Testis (tissue), 3 donors: ENCODE data around the gene PJA1. TPM values are rescaled to one million over a fixed set of nuclear protein-coding genes. Genes with fewer than 3 reads are reported as not detected.

Source experiments
- DNase-seq: peaks from one replicate; pipeline ENCODE4 v3.0.0-alpha.2; 2019
- H3K27ac ChIP-seq, 2 donors: fragments of 200-600 bp; sonication (generic); one replicate each; pipeline ENCODE4 v1.5.1; 2019
- H3K27me3 ChIP-seq: fragments of 200-600 bp; sonication (generic); one replicate; pipeline ENCODE4 v1.5.1; 2019
- H3K36me3 ChIP-seq: fragments of 200-600 bp; sonication (generic); one replicate; pipeline ENCODE4 v1.5.1; 2017; ENCODE audit warnings: low read depth; ENCODE audit errors: missing control alignments
- H3K4me1 ChIP-seq: fragments of 200-600 bp; sonication (generic); one replicate; pipeline ENCODE4 v1.5.1; 2019
- H3K4me3 ChIP-seq, 2 donors: fragments of 200-600 bp; sonication (generic); one replicate each; pipeline ENCODE4 v1.5.1; 2017 to 2019
- H3K9me3 ChIP-seq: fragments of 200-600 bp; sonication (generic); one replicate; pipeline ENCODE4 v1.5.1; 2017
- POLR2A ChIP-seq: fragments of 450-650 bp; IDR thresholded peaks from one replicate; pipeline ENCODE4 v1.6.1; 2017; ENCODE audit warnings: antibody characterized with exemption, mild to moderate bottlenecking, moderate library complexity
- WGBS, 2 donors: methylation state at CpG; one replicate each; pipeline ENCODE4 v1.1.5; 2018; 5-methylcytosine and 5-hydroxymethylcytosine counted together
- intact Hi-C: fragments of 100-400 bp; cut with DNase I; formaldehyde crosslinking; loops from one replicate; pipeline ENCODE4 v1.15.1; 2023; ENCODE audit warnings: low total_unique reads
- polyA plus RNA-seq: library from polyadenylated mRNA; stranded (reverse); fragments of 350-450 nt; fragmentation: Illumina TruSeq; extraction: RNeasy Lipid Tissue Mini Kit (QIAGEN cat#74804); gene quantifications from one replicate; pipeline ENCODE4 v1.2.3, GENCODE V29; 2014; ENCODE audit warnings: low read depth, low replicate concordance; ENCODE audit not compliant: insufficient read depth
- total RNA-seq, 2 donors: library from RNA; depleted of rRNA; stranded (reverse); fragments of >200 nt; gene quantifications; one replicate each; pipeline ENCODE4 v1.2.3, GENCODE V29; 2016
- TF ChIP-seq, protein P1 (sequence below), 3 experiments: fragments of 450-650 bp in 2 of 3; fragments of 200-600 bp in 1 of 3; sonication (generic) in 1 of 3; IDR thresholded peaks; one replicate each; pipeline ENCODE4 v1.5.1; 2016 to 2019; ENCODE audit warnings: antibody characterized with exemption in 3 of 3, mild to moderate bottlenecking in 2 of 3, moderate library complexity in 1 of 3

Gene PJA1
- total and polyA plus RNA-seq, 3 donors from 2014 or later = 56.6 to 101 (median 61.8) TPM

GRCh38 chrX:69195192-69195591 is 29.9 kb upstream of the PJA1 start:
- no peaks in the 10 kb centered on the region for H3K27me3 ChIP-seq
- H3K36me3 ChIP-seq = no peaks in the 10 kb centered on the region
- DNase-seq = no peak
- TF ChIP-seq, protein P1, sequence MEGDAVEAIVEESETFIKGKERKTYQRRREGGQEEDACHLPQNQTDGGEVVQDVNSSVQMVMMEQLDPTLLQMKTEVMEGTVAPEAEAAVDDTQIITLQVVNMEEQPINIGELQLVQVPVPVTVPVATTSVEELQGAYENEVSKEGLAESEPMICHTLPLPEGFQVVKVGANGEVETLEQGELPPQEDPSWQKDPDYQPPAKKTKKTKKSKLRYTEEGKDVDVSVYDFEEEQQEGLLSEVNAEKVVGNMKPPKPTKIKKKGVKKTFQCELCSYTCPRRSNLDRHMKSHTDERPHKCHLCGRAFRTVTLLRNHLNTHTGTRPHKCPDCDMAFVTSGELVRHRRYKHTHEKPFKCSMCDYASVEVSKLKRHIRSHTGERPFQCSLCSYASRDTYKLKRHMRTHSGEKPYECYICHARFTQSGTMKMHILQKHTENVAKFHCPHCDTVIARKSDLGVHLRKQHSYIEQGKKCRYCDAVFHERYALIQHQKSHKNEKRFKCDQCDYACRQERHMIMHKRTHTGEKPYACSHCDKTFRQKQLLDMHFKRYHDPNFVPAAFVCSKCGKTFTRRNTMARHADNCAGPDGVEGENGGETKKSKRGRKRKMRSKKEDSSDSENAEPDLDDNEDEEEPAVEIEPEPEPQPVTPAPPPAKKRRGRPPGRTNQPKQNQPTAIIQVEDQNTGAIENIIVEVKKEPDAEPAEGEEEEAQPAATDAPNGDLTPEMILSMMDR (IDR thresholded peaks at IDR 0.05) = no peak
- no peak for TF ChIP-seq POLR2A
- intact Hi-C loops = no loop called here
- WGBS, 2 donors = 67% methylated on average over 10 of the region's 10 CpGs; no CpG with 5 or more reads in 1 of the 2 donors
- H3K27ac ChIP-seq = no peak overlapping the region
- H3K4me1 ChIP-seq = peaks cover 3% of the 10 kb centered on the region
- H3K4me3 ChIP-seq = no peak overlapping the region
- no peaks in the 10 kb centered on the region for H3K9me3 ChIP-seq

DNA sequence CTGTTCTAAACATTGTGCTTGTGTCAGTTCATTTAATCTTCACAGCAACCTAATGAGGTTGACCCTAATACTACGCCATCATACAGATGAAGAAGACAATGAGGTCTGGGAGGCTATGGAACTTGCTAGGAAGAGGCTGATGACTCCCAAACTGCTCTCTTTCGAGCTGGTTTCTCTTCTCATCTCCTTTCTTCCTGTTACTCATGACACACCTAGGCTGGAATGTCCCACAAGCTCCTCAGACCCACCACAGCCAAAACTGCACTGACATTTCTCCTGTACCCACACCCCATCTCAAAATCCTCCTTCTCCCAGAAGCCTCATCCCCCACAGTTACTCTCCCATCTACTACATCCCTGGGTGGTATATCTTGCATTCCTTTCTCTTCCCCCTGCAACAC is 27.4 kb upstream of the PJA1 start:
- peaks cover 8% of the 10 kb centered on the region for H3K4me1 ChIP-seq
- no peaks in the 10 kb centered on the region for H3K36me3 ChIP-seq
- H3K27me3 ChIP-seq = no peaks in the 10 kb centered on the region
- no peak overlapping the region for H3K27ac ChIP-seq
- H3K4me3 ChIP-seq = no peak overlapping the region
- no peak for TF ChIP-seq POLR2A
- TF ChIP-seq, protein P1 (IDR thresholded peaks at IDR 0.05) = no peak
- intact Hi-C loops = no loop called here
- no peak for DNase-seq
- 72 to 75% methylated on average over 2 of the region's 2 CpGs for WGBS, 2 donors
- no peaks in the 10 kb centered on the region for H3K9me3 ChIP-seq

GRCh38 chrX:69189576-69190371 is 24.5 kb upstream of the PJA1 start:
- Histone ChIP-seq H3K4me1 (peaks cover 4% of the 10 kb centered on the region), H3K27me3 (no peaks in the 10 kb centered on the region), H3K27ac (peak overlapping the region in 1 of 2 donors; percentile 24), H3K36me3 (no peaks in the 10 kb centered on the region), H3K9me3 (no peaks in the 10 kb centered on the region), H3K4me3 (no peak overlapping the region)
- TF ChIP-seq, protein P1 (IDR thresholded peaks at IDR 0.05) = no peak
- TF ChIP-seq POLR2A = no peak
- WGBS, 2 donors = 47 to 66% methylated on average over 6 to 7 of the region's 9 CpGs
- peak; percentile 56 for DNase-seq
- intact Hi-C loops = no loop called here

DNA sequence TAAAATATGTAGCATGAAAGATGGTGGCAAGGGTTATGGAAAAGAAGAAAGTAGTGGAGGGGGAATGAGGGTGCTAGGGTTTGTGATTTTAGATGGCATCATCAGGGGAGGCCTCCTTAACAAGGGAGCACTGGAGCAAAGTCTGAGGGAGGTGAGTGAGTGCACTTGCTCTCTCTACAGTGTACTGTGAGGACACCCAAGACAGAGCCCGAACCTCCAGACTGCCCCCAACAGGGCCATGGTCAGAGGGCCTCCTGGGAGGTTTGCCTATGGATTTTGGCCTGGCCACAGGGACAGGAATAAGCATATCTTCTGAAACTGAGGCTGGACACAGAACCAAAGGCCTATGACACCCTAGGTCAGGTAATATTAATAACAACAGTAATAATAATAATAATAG is 21.4 kb upstream of the PJA1 start:
- no peak overlapping the region for H3K4me3 ChIP-seq
- H3K36me3 ChIP-seq = no peaks in the 10 kb centered on the region
- DNase-seq = no peak
- no peaks in the 10 kb centered on the region for H3K9me3 ChIP-seq
- peaks cover 4% of the 10 kb centered on the region for H3K4me1 ChIP-seq
- H3K27ac ChIP-seq = no peak overlapping the region
- TF ChIP-seq POLR2A = no peak
- TF ChIP-seq, protein P1 (IDR thresholded peaks at IDR 0.05) = no peak
- 63% methylated on average over 1 of the region's 1 CpG; no CpG with 5 or more reads in 1 of the 2 donors for WGBS, 2 donors
- no peaks in the 10 kb centered on the region for H3K27me3 ChIP-seq
- intact Hi-C loops = no loop called here

DNA sequence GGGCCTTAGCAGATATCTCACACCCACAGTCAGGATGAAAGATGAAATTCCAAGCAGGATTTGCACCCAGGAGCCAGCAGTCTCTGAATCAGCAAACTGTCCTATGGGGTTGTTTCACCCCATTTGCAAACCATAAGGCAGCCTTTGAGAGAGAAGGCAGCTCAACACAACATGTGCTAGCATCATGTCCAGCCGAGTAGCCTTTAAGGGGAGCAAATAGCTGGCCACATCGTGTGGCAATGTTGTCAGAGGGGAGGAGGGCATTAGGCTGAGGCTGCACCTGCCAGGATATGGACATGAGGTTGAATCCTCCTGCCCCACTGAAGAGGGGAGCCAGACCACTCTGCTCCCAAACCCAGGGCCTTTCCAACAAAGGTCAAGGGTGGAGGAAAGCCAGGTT is 20.6 kb upstream of the PJA1 start:
- intact Hi-C loops = no loop called here
- H3K27me3 ChIP-seq = no peaks in the 10 kb centered on the region
- peaks cover 4% of the 10 kb centered on the region for H3K4me1 ChIP-seq
- no peaks in the 10 kb centered on the region for H3K9me3 ChIP-seq
- WGBS, 2 donors = 40 to 41% methylated on average over 1 to 2 of the region's 2 CpGs
- no peak overlapping the region for H3K4me3 ChIP-seq
- TF ChIP-seq, protein P1 (IDR thresholded peaks at IDR 0.05) = no peak
- TF ChIP-seq POLR2A = no peak
- no peaks in the 10 kb centered on the region for H3K36me3 ChIP-seq
- no peak for DNase-seq
- no peak overlapping the region for H3K27ac ChIP-seq
